ENCODE data around the gene SH3BP1.

The SH3BP1 gene

GRCh38 chr22:37684803-37685615 is 45.5 kb downstream of the SH3BP1 start:
- no peak overlapping the region for H3K4me2 ChIP-seq (ENCODE audit: low read length)
- no peak overlapping the region for H3K9ac ChIP-seq
- no peaks in the 10 kb centered on the region for H3K4me1 ChIP-seq
- no peaks in the 10 kb centered on the region for H3K79me2 ChIP-seq
- no peak for TF ChIP-seq CTCF (IDR thresholded peaks at IDR 0.05)
- H3K4me3 ChIP-seq (ENCODE audit: low read depth, low read length) = no peak overlapping the region
- H3K36me3 ChIP-seq (ENCODE audit: control insufficient read depth, insufficient read depth, low read length) = no peaks in the 10 kb centered on the region
- no peaks in the 10 kb centered on the region for H3K9me3 ChIP-seq (ENCODE audit: control insufficient read depth, low read length)
- no peak overlapping the region for H3K27ac ChIP-seq
- no peak overlapping the region for H2AFZ ChIP-seq
- no peaks in the 10 kb centered on the region for H3K27me3 ChIP-seq (ENCODE audit: control insufficient read depth, insufficient read depth, low read length)

- Histone ChIP-seq H3K79me2 (no peaks in the 10 kb centered on the region), H3K9me3 (ENCODE audit: control insufficient read depth, low read length) (no peaks in the 10 kb centered on the region), H2AFZ (peak within 1 kb of the TSS; percentile 95), H3K27me3 (ENCODE audit: control insufficient read depth, insufficient read depth, low read length) (no peaks in the 10 kb centered on the region), H3K9ac (peak within 1 kb of the TSS; percentile 61), H3K4me2 (ENCODE audit: low read length) (peak within 1 kb of the TSS; percentile 93), H3K4me1 (no peaks in the 10 kb centered on the region), H3K27ac (peak within 1 kb of the TSS; percentile 74), H3K36me3 (ENCODE audit: control insufficient read depth, insufficient read depth, low read length) (no peaks in the 10 kb centered on the region), H3K4me3 (ENCODE audit: low read depth, low read length) (peak within 1 kb of the TSS; percentile 100)
- no peak for TF ChIP-seq CTCF (IDR thresholded peaks at IDR 0.05)
Measured at GRCh38 chr22:37686002-37686982, 46.8 kb downstream of the SH3BP1 start, which contains the start of gene NOL12. TSS of gene NOL12 (plus strand) at chr22:37686343. CDS start at chr22:37686393, 50 bp downstream.

- Histone ChIP-seq H3K4me2 (ENCODE audit: low read length) (no peak overlapping the region), H3K4me3 (ENCODE audit: low read depth, low read length) (no peak overlapping the region), H2AFZ (no peak overlapping the region), H3K27ac (no peak overlapping the region), H3K9me3 (ENCODE audit: control insufficient read depth, low read length) (no peaks in the 10 kb centered on the region), H3K27me3 (ENCODE audit: control insufficient read depth, insufficient read depth, low read length) (no peaks in the 10 kb centered on the region), H3K36me3 (ENCODE audit: control insufficient read depth, insufficient read depth, low read length) (no peaks in the 10 kb centered on the region), H3K79me2 (no peaks in the 10 kb centered on the region), H3K4me1 (no peaks in the 10 kb centered on the region), H3K9ac (no peak overlapping the region)
- TF ChIP-seq CTCF (IDR thresholded peaks at IDR 0.05) = no peak
Measured at GRCh38 chr22:37690407-37690806, 50.9 kb downstream of the SH3BP1 start.

GRCh38 chr22:37690901-37691504 is 51.5 kb downstream of the SH3BP1 start:
- Histone ChIP-seq H3K4me3 (ENCODE audit: low read depth, low read length) (no peak overlapping the region), H3K9me3 (ENCODE audit: control insufficient read depth, low read length) (no peaks in the 10 kb centered on the region), H3K36me3 (ENCODE audit: control insufficient read depth, insufficient read depth, low read length) (no peaks in the 10 kb centered on the region), H3K4me2 (ENCODE audit: low read length) (no peak overlapping the region), H3K27me3 (ENCODE audit: control insufficient read depth, insufficient read depth, low read length) (no peaks in the 10 kb centered on the region), H3K79me2 (no peaks in the 10 kb centered on the region), H3K27ac (no peak overlapping the region), H2AFZ (no peak overlapping the region), H3K4me1 (no peaks in the 10 kb centered on the region), H3K9ac (no peak overlapping the region)
- no peak for TF ChIP-seq CTCF (IDR thresholded peaks at IDR 0.05)
